PC-3 (cell line): ENCODE data around the gene GABRR1. TPM values are rescaled to one million over a fixed set of nuclear protein-coding genes. Genes with fewer than 3 reads are reported as not detected.
A peak's percentile ranks its signal among the peaks of the same experiment; 100 is the strongest.

Experiments
- ATAC-seq: fragments of 200-7000 bp; cut with Tn5 transposase; 2 replicates; pipeline ENCODE4 v1.9.1; 2020; ENCODE audit warnings: mild to moderate bottlenecking, moderate library complexity
- BruUV-seq: library from RNA; stranded (reverse); fragments of 400-500 nt; replicated peaks from 2 replicates; lab custom pipeline; 2021; lab: Mats Ljungman, UMichigan
- CTCF ChIA-PET: fragments of 300-600 bp; sonication (Branson Sonifier 250); formaldehyde crosslinking; loops from one replicate; lab custom pipeline; 2022; ENCODE audit warnings: antibody characterized with exemption; lab: Charles Lee
- POLR2A ChIA-PET: fragments of 300-600 bp; sonication (Branson Sonifier 250); formaldehyde crosslinking; loops from one replicate; lab custom pipeline; 2022; ENCODE audit warnings: antibody characterized with exemption; ENCODE audit not compliant: unreplicated experiment; lab: Charles Lee
- DNase-seq: peaks from one replicate; pipeline ENCODE4 v3.0.0-alpha.2; 2015
- H2AFZ ChIP-seq: fragments of 300-600 bp; sonication (generic); 2 replicates; pipeline ENCODE4 v1.6.0; 2016; ENCODE audit warnings: antibody characterized with exemption, low read length
- H3F3A ChIP-seq: fragments of 300-600 bp; sonication (generic); one replicate; pipeline ENCODE4 v1.6.0; 2017; ENCODE audit warnings: antibody characterized with exemption, low read length, control low read depth, mild to moderate bottlenecking; ENCODE audit not compliant: unreplicated experiment
- H3K27ac ChIP-seq: fragments of 300-600 bp; sonication (generic); 2 replicates; pipeline ENCODE4 v1.5.1; 2016; ENCODE audit warnings: mild to moderate bottlenecking, low read length
- H3K27me3 ChIP-seq: fragments of 300-600 bp; sonication (generic); 2 replicates; pipeline ENCODE4 v1.6.1; 2016; ENCODE audit warnings: low read length, mixed read lengths
- H3K36me3 ChIP-seq: fragments of 300-600 bp; sonication (generic); 2 replicates; pipeline ENCODE4 v1.6.1; 2016; ENCODE audit warnings: low read depth, mixed run types, low read length, mixed read lengths
- H3K4me1 ChIP-seq: fragments of 300-600 bp; sonication (generic); 2 replicates; pipeline ENCODE4 v1.5.1; 2016; ENCODE audit warnings: low read length; ENCODE audit not compliant: insufficient read depth
- H3K4me2 ChIP-seq: fragments of 300-600 bp; sonication (generic); 2 replicates; pipeline ENCODE4 v1.6.0; 2016; ENCODE audit warnings: low read length
- H3K4me3 ChIP-seq: fragments of 300-600 bp; sonication (generic); 2 replicates; pipeline ENCODE4 v1.5.1; 2016; ENCODE audit warnings: mild to moderate bottlenecking, low read length, mixed read lengths
- H3K79me2 ChIP-seq: fragments of 300-600 bp; sonication (generic); 2 replicates; pipeline ENCODE4 v1.6.1; 2017; ENCODE audit warnings: low read length, mixed read lengths
- H3K9ac ChIP-seq: fragments of 300-600 bp; sonication (generic); 2 replicates; pipeline ENCODE4 v1.6.0; 2016; ENCODE audit warnings: mild to moderate bottlenecking, low read length
- H3K9me2 ChIP-seq: fragments of 300-600 bp; sonication (generic); replicated peaks from 2 replicates; pipeline ENCODE4 v1.6.1; 2016; ENCODE audit warnings: mixed run types, low read length, mixed read lengths
- H3K9me3 ChIP-seq: fragments of 300-600 bp; sonication (generic); 2 replicates; pipeline ENCODE4 v1.6.1; 2016; ENCODE audit warnings: low read length, mixed read lengths
- H4K20me1 ChIP-seq: fragments of 300-600 bp; sonication (generic); 2 replicates; pipeline ENCODE4 v1.6.1; 2016; ENCODE audit warnings: low read length, mixed read lengths
- CTCF ChIP-seq: fragments of 300-600 bp; sonication (generic); conservative IDR thresholded peaks from 2 replicates; pipeline ENCODE4 v1.5.1; 2017; ENCODE audit warnings: antibody characterized with exemption, low read depth, mild to moderate bottlenecking, low read length
- EZH2 ChIP-seq: fragments of 300-600 bp; sonication (generic); IDR thresholded peaks from one replicate; pipeline ENCODE4 v1.6.1; 2017; ENCODE audit warnings: antibody characterized with exemption, mild to moderate bottlenecking, low read length; ENCODE audit not compliant: unreplicated experiment
- EZH2phosphoT487 ChIP-seq: fragments of 300-600 bp; sonication (generic); IDR thresholded peaks from 2 replicates; pipeline ENCODE4 v1.6.1; 2018; ENCODE audit warnings: mild to moderate bottlenecking, antibody characterized with exemption, low read length, borderline replicate concordance
- intact Hi-C: fragments of 100-400 bp; cut with micrococcal nuclease; formaldehyde crosslinking; loops from 2 replicates; pipeline ENCODE4 v1.9.0; 2023
- total RNA-seq: library from RNA; depleted of rRNA; stranded (reverse); fragments of >200 nt; gene quantifications from 2 replicates; pipeline ENCODE4 v1.2.3, GENCODE V29; 2014

The GABRR1 gene
- total RNA-seq, 1 experiment from 2014 or later: not detected

GRCh38 chr6:89161326-89162046, 55.7 kb downstream of the GABRR1 start:
- CTCF ChIA-PET: no interaction called here
- TF ChIP-seq CTCF (no peak), EZH2phosphoT487 (no peak), EZH2 (no peak)
- BruUV-seq: no TSS peak

GRCh38 chr6:89160331-89161092, 56.6 kb downstream of the GABRR1 start:
- DNase-seq (no peak), ATAC-seq (no peak)
- Histone ChIP-seq H3K27me3 (no peaks in the 10 kb centered on the region), H2AFZ (no peak overlapping the region), H3K4me3 (no peak overlapping the region), H3K9me3 (no peaks in the 10 kb centered on the region), H3K4me1 (no peaks in the 10 kb centered on the region), H3K27ac (no peak overlapping the region), H3F3A (no peaks in the 10 kb centered on the region), H3K36me3 (no peaks in the 10 kb centered on the region; the same call in 1 of the 2 replicates), H3K9me2 (no peaks in the 10 kb centered on the region), H4K20me1 (no peaks in the 10 kb centered on the region), H3K9ac (no peak overlapping the region), H3K79me2 (no peaks in the 10 kb centered on the region), H3K4me2 (no peak overlapping the region)
- intact Hi-C loops: no loop called here
- CTCF ChIA-PET: no interaction called here
- POLR2A ChIA-PET: no interaction called here
- no peak for TF ChIP-seq EZH2phosphoT487
- TF ChIP-seq EZH2: no peak
- no TSS peak for BruUV-seq

More at GRCh38 chr6:89161326-89162046, 55.7 kb downstream of the GABRR1 start:
- POLR2A ChIA-PET: no interaction called here
- Histone ChIP-seq H3K9me2 (no peaks in the 10 kb centered on the region), H3K27ac (no peak overlapping the region), H3F3A (no peaks in the 10 kb centered on the region), H3K4me3 (no peak overlapping the region), H3K9ac (no peak overlapping the region), H3K9me3 (no peaks in the 10 kb centered on the region), H2AFZ (no peak overlapping the region), H4K20me1 (no peaks in the 10 kb centered on the region), H3K4me1 (no peaks in the 10 kb centered on the region), H3K4me2 (no peak overlapping the region), H3K36me3 (no peaks in the 10 kb centered on the region; the same call in 1 of the 2 replicates), H3K27me3 (no peaks in the 10 kb centered on the region), H3K79me2 (no peaks in the 10 kb centered on the region)
- DNase-seq (no peak), ATAC-seq (no peak)
- intact Hi-C loops: no loop called here

GRCh38 chr6:89154131-89154530, 63.0 kb downstream of the GABRR1 start:
- no TSS peak for BruUV-seq
- Histone ChIP-seq H3K79me2 (peaks cover 11% of the 10 kb centered on the region), H3F3A (no peaks in the 10 kb centered on the region), H4K20me1 (no peaks in the 10 kb centered on the region), H3K4me1 (no peaks in the 10 kb centered on the region), H3K9ac (no peak overlapping the region), H3K4me3 (no peak overlapping the region), H3K9me3 (no peaks in the 10 kb centered on the region), H2AFZ (no peak overlapping the region), H3K9me2 (no peaks in the 10 kb centered on the region), H3K36me3 (no peaks in the 10 kb centered on the region), H3K4me2 (no peak overlapping the region), H3K27me3 (no peaks in the 10 kb centered on the region), H3K27ac (no peak overlapping the region)
- ATAC-seq (no peak), DNase-seq (peak; percentile 9)
- ChIA-PET CTCF (no interaction called here), POLR2A (no interaction called here)
- intact Hi-C loops: no loop called here
- TF ChIP-seq EZH2 (no peak), CTCF (no peak), EZH2phosphoT487 (no peak)
